Measurements from ENCODE around the gene GREB1. TPM values are rescaled to one million over a fixed set of nuclear protein-coding genes. Genes with fewer than 3 reads are reported as not detected.

Gene GREB1
- total RNA-seq, 2 donors from 2014 or later = 3.1 to 7.6 TPM

GRCh38 chr2:11530864-11531465, 2.9 kb upstream of the GREB1 start:
- Histone ChIP-seq H3K4me3 (no peak overlapping the region), H3K36me3 (no peaks in the 10 kb centered on the region), H3K4me1 (no peaks in the 10 kb centered on the region), H3K9me3 (no peaks in the 10 kb centered on the region), H3K27me3 (no peaks in the 10 kb centered on the region), H3K27ac (no peak overlapping the region)
- no peak for TF ChIP-seq CTCF (IDR thresholded peaks at IDR 0.05)
- no peak for DNase-seq (ENCODE audit: low spot score)

DNA sequence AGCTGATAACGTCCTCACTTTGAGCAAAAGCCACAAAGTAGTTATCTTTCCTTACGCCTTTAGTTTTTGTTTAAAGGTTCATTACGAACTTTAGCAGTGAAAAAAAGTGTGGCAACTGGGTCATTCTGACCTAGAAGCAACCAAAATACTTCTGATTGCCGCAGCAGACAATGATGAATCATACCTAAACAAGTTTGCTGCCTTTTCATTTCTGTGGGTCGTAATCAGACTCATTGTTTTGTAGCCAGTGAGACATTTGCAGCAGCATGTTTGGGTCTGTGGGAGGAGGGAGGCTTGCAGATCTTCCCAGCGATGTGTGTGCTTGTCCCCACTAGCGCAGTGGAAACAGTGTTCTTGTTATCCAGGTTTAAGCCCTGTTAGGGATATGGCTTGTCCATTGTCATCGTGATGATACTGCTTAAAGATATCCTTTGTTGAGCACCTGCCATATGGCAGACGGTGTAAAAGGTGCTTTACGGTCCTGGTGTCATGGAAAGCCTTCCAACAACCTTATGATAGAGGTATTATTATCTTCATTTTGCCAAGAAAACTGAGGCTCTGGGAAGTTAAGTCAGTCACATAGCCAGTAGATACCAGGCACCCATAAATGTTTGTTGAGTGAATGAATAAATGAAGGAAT, 1.3 kb upstream of the GREB1 start:
- Histone ChIP-seq H3K27me3 (no peaks in the 10 kb centered on the region), H3K9me3 (no peaks in the 10 kb centered on the region), H3K4me1 (no peaks in the 10 kb centered on the region), H3K36me3 (no peaks in the 10 kb centered on the region), H3K27ac (no peak overlapping the region), H3K4me3 (no peak overlapping the region)
- DNase-seq (ENCODE audit: low spot score) = no peak
- TF ChIP-seq CTCF (IDR thresholded peaks at IDR 0.05) = no peak

DNA sequence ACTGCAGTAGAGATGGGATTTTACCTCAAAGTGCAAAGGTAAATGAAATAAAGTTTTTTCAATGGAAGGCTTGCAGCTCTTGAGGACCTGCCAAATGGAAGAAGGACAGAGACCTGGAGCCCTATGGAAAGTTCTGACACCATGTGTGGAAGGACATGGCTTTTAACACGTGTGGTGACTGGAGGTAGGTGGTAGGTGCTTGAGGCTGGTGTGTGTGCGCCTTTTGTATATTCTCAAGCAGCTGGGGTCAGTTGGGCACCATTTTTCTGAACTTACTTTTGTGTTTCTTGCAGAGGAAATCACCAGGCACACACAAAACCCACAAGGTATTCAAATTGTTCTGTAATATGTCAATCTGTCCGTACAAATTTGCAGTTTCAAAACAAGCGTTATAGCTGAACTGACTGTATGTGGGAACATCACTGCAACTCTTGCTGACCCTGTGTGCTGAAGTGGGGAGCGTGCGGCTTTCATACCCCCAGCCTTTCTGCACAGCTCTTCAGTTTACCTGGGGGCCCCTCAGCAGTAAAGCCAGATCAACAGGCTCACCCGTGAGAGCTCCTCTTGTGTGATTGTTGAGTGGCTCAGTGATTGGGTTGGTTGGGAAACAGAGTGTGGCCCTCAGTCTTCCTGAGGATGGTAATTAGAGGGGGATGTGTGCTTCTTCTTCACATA, 363 bp downstream of the GREB1 start:
- H3K4me1 ChIP-seq = peaks cover 0 to 2% of the 10 kb centered on the region in 2 donors
- no peaks in the 10 kb centered on the region for H3K27me3 ChIP-seq
- no peak for DNase-seq (ENCODE audit: low spot score)
- no peak for TF ChIP-seq CTCF (IDR thresholded peaks at IDR 0.05)
- no peak overlapping the region for H3K27ac ChIP-seq
- no peaks in the 10 kb centered on the region for H3K36me3 ChIP-seq
- no peaks in the 10 kb centered on the region for H3K9me3 ChIP-seq
- no peak overlapping the region for H3K4me3 ChIP-seq

GRCh38 chr2:11534746-11535484, 1.1 kb downstream of the GREB1 start:
- Histone ChIP-seq H3K4me1 (peaks cover 0 to 9% of the 10 kb centered on the region in 2 donors), H3K9me3 (no peaks in the 10 kb centered on the region), H3K36me3 (no peaks in the 10 kb centered on the region), H3K4me3 (no peak overlapping the region), H3K27me3 (no peaks in the 10 kb centered on the region), H3K27ac (no peak overlapping the region)
- no peak for DNase-seq (ENCODE audit: low spot score)
- no peak for TF ChIP-seq CTCF (IDR thresholded peaks at IDR 0.05)

DNA sequence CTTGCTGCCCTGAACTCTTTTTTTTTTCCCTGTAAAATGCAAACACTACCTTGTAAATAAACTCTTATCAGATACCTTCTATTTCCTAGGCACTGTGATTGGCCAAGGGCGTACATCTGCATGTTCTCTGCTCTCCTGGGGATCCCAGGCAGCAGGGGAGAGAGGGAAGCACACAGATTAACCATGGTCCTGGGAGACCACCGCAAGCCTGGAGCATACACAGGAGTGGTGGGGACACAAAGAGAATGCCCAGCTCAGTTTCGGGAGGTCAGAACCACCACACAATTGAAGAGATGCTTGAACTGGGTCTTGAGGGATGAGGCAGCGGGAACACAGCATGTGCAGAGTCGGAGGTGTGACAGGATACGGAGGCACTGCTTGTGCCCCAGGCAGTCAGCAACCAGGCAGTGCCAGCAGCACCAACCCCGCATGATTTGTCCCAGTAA, 2.1 kb downstream of the GREB1 start:
- no peak overlapping the region for H3K27ac ChIP-seq

More for the DNA sequence above, 2.1 kb downstream of the GREB1 start:
- no peak for DNase-seq (ENCODE audit: low spot score)
- H3K9me3 ChIP-seq = no peaks in the 10 kb centered on the region
- no peak for TF ChIP-seq CTCF (IDR thresholded peaks at IDR 0.05)
- H3K27me3 ChIP-seq = no peaks in the 10 kb centered on the region
- H3K36me3 ChIP-seq = no peaks in the 10 kb centered on the region
- no peak overlapping the region for H3K4me3 ChIP-seq
- H3K4me1 ChIP-seq = peaks cover 0 to 14% of the 10 kb centered on the region in 2 donors
